ENCODE results near the gene TNFRSF1A.

The TNFRSF1A gene

DNA sequence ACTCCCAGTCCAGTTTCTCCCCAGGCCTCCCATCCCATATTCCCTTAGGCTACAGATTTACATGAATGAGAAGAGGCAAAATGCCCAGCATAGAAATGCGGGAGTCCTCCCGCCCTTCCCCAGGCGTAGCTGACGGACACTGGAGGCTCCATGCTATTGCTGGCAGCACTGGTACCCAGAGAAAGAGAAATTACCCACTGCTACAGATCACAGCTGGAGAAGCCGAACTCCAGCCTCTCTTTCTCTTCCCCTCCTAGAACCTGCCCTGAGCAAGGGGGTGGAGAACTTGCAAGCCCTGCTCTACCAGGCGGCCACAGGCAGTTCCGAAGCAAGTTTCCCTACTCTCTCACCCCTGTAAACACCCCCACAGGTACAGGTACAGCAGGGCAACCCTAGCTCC is 45.7 kb upstream of the TNFRSF1A start:
- Histone ChIP-seq H3K79me2 (ENCODE audit: insufficient read depth, low read length) (no peaks in the 10 kb centered on the region), H3K4me3 (ENCODE audit: low read length, poor library complexity, severe bottlenecking) (no peak overlapping the region), H3K4me2 (ENCODE audit: low read depth, low read length, poor library complexity, severe bottlenecking) (no peak overlapping the region), H3K9me2 (replicated peaks; ENCODE audit: low read depth, low read length) (no peaks in the 10 kb centered on the region), H4K20me1 (ENCODE audit: insufficient read depth, low read length, poor library complexity, severe bottlenecking) (no peaks in the 10 kb centered on the region), H3K36me3 (ENCODE audit: insufficient read depth, low read length) (no peaks in the 10 kb centered on the region), H3K9me3 (ENCODE audit: insufficient read depth, low read depth, low read length) (no peaks in the 10 kb centered on the region), H3K4me1 (ENCODE audit: insufficient read depth, low read length, poor library complexity, severe bottlenecking) (no peaks in the 10 kb centered on the region), H2AFZ (ENCODE audit: low read length) (no peak overlapping the region), H3K9ac (ENCODE audit: low read depth, low read length, poor library complexity, severe bottlenecking) (no peak overlapping the region), H3F3A (ENCODE audit: low read depth) (no peaks in the 10 kb centered on the region), H3K27me3 (ENCODE audit: insufficient read depth, low read length, poor library complexity, severe bottlenecking) (no peaks in the 10 kb centered on the region)
- no peak for TF ChIP-seq EZH2phosphoT487 (IDR thresholded peaks at IDR 0.05; ENCODE audit: borderline replicate concordance)
- TF ChIP-seq, protein P1, sequence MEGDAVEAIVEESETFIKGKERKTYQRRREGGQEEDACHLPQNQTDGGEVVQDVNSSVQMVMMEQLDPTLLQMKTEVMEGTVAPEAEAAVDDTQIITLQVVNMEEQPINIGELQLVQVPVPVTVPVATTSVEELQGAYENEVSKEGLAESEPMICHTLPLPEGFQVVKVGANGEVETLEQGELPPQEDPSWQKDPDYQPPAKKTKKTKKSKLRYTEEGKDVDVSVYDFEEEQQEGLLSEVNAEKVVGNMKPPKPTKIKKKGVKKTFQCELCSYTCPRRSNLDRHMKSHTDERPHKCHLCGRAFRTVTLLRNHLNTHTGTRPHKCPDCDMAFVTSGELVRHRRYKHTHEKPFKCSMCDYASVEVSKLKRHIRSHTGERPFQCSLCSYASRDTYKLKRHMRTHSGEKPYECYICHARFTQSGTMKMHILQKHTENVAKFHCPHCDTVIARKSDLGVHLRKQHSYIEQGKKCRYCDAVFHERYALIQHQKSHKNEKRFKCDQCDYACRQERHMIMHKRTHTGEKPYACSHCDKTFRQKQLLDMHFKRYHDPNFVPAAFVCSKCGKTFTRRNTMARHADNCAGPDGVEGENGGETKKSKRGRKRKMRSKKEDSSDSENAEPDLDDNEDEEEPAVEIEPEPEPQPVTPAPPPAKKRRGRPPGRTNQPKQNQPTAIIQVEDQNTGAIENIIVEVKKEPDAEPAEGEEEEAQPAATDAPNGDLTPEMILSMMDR (conservative IDR thresholded peaks at IDR 0.05; ENCODE audit: low read length): no peak

DNA sequence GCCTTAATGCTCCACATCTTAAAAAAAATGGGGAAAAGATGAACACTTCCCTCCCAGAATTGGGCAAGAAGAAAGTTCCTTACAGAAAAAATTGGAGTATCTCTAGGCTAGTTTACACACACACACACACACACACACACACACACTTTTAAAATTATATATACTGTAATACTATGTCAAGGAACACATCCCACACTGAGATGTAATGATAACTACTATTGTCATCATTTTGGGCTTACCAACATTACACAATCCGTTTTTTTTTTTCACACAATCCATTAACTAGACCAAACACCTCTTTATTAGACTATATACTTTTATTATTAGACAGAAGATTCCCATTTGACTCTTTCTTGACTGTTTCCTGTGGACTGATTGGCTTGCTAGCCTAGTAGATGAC is 44.6 kb upstream of the TNFRSF1A start:
- Histone ChIP-seq H3F3A (ENCODE audit: low read depth) (no peaks in the 10 kb centered on the region), H3K27me3 (ENCODE audit: insufficient read depth, low read length, poor library complexity, severe bottlenecking) (no peaks in the 10 kb centered on the region), H3K9me3 (ENCODE audit: insufficient read depth, low read depth, low read length) (no peaks in the 10 kb centered on the region), H3K36me3 (ENCODE audit: insufficient read depth, low read length) (no peaks in the 10 kb centered on the region), H3K4me2 (ENCODE audit: low read depth, low read length, poor library complexity, severe bottlenecking) (no peak overlapping the region), H3K4me3 (ENCODE audit: low read length, poor library complexity, severe bottlenecking) (no peak overlapping the region), H3K79me2 (ENCODE audit: insufficient read depth, low read length) (no peaks in the 10 kb centered on the region), H3K9me2 (replicated peaks; ENCODE audit: low read depth, low read length) (no peaks in the 10 kb centered on the region), H3K4me1 (ENCODE audit: insufficient read depth, low read length, poor library complexity, severe bottlenecking) (no peaks in the 10 kb centered on the region), H4K20me1 (ENCODE audit: insufficient read depth, low read length, poor library complexity, severe bottlenecking) (no peaks in the 10 kb centered on the region), H3K9ac (ENCODE audit: low read depth, low read length, poor library complexity, severe bottlenecking) (no peak overlapping the region), H2AFZ (ENCODE audit: low read length) (no peak overlapping the region)
- TF ChIP-seq, protein P1 (conservative IDR thresholded peaks at IDR 0.05; ENCODE audit: low read length): no peak
- TF ChIP-seq EZH2phosphoT487 (IDR thresholded peaks at IDR 0.05; ENCODE audit: borderline replicate concordance): no peak

DNA sequence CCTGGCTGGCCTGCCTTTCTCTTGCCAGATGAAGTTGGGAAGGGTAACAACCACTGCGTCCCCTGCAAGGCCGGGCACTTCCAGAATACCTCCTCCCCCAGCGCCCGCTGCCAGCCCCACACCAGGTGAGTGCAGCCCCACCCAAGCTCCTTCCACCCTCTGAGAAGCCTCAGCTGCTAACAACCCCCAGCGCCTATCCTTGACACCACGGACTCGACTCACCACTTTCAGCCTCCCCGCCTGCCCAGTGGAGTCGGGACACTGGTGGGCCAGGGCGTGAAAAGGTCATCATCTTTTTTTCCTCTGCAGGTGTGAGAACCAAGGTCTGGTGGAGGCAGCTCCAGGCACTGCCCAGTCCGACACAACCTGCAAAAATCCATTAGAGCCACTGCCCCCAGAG is 44.2 kb upstream of the TNFRSF1A start:
- Histone ChIP-seq H3K9ac (ENCODE audit: low read depth, low read length, poor library complexity, severe bottlenecking) (no peak overlapping the region), H3K36me3 (ENCODE audit: insufficient read depth, low read length) (no peaks in the 10 kb centered on the region), H2AFZ (ENCODE audit: low read length) (no peak overlapping the region), H3K79me2 (ENCODE audit: insufficient read depth, low read length) (no peaks in the 10 kb centered on the region), H3K4me1 (ENCODE audit: insufficient read depth, low read length, poor library complexity, severe bottlenecking) (no peaks in the 10 kb centered on the region), H3K9me3 (ENCODE audit: insufficient read depth, low read depth, low read length) (no peaks in the 10 kb centered on the region), H3K4me2 (ENCODE audit: low read depth, low read length, poor library complexity, severe bottlenecking) (no peak overlapping the region), H3F3A (ENCODE audit: low read depth) (no peaks in the 10 kb centered on the region), H4K20me1 (ENCODE audit: insufficient read depth, low read length, poor library complexity, severe bottlenecking) (no peaks in the 10 kb centered on the region), H3K4me3 (ENCODE audit: low read length, poor library complexity, severe bottlenecking) (no peak overlapping the region), H3K9me2 (replicated peaks; ENCODE audit: low read depth, low read length) (no peaks in the 10 kb centered on the region), H3K27me3 (ENCODE audit: insufficient read depth, low read length, poor library complexity, severe bottlenecking) (no peaks in the 10 kb centered on the region)
- TF ChIP-seq, protein P1 (conservative IDR thresholded peaks at IDR 0.05; ENCODE audit: low read length): no peak
- TF ChIP-seq EZH2phosphoT487 (IDR thresholded peaks at IDR 0.05; ENCODE audit: borderline replicate concordance): no peak

Measured in Loucy (cell line).